ENCODE measurements around the gene SDR42E2. TPM values are rescaled to one million over a fixed set of nuclear protein-coding genes. Genes with fewer than 3 reads are reported as not detected.
A peak's percentile ranks its signal among the peaks of the same experiment; 100 is the strongest.
"Not testable (repeated sequence)": the region's sequence is repeated elsewhere in the genome, so short reads cannot be mapped to it uniquely, and the experiment has no call there.

The SDR42E2 gene
- total RNA-seq, 1 experiment from 2014 or later: not detected

DNA sequence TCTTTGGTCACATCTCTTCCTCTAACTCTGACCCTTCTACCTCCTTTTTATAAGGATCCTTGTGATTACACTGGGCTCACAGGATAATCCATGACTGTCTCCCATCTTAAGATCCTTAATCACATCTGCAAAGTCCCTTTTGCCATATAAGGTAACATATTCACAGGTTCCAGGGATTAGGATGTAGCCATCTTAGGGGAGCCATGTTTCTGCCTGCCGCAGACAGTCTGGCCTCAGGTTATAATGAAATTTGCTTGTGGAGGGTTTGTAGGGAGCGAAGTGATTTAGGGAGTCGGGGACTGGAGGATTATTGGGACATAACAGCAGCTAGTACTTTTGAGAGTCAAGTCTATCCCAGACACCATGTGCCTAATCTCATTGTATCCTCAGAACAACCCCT, 51.5 kb downstream of the SDR42E2 start:
- DNase-seq (ENCODE audit: low spot score): no peak

DNA sequence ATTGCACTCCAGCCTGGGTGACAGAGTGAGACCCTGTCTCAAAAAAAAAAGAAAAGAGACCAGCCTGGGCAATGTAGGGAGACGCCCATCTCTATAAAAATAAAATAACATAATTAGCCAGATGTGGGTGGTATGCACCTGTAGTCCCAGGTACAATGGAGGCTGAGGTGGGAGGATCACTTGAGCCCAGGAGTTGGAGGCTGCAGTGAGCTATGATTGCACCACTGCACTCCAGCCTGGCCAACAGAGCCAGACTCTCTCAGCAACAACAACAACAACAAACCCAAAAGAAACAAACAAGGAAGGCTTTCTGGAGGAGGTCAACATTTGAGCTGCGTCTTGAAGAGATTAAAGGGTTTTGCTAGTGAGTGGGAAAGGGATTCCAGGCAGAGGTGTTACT, 52.1 kb downstream of the SDR42E2 start:
- DNase-seq (ENCODE audit: low spot score): no peak

DNA sequence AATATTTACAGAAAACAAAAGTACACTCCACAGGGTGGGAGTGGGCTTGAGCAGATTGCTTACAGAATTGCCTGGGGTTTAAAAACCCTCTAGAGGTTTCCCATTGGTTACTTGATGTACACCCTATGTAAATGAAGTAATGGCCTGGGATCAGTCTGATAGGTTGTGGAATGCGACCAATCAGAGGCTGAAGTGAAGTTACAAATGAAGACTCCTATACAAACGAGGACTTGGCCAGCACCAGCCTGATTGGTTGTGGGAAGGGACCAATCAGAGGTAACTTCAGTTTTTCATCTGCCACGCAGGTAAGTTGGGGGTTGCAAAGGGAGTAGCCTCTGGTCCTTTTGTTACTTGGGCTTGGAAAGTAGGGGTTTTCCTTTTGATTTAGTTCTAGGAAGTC, 52.6 kb downstream of the SDR42E2 start:
- no peak for DNase-seq (ENCODE audit: low spot score)

DNA sequence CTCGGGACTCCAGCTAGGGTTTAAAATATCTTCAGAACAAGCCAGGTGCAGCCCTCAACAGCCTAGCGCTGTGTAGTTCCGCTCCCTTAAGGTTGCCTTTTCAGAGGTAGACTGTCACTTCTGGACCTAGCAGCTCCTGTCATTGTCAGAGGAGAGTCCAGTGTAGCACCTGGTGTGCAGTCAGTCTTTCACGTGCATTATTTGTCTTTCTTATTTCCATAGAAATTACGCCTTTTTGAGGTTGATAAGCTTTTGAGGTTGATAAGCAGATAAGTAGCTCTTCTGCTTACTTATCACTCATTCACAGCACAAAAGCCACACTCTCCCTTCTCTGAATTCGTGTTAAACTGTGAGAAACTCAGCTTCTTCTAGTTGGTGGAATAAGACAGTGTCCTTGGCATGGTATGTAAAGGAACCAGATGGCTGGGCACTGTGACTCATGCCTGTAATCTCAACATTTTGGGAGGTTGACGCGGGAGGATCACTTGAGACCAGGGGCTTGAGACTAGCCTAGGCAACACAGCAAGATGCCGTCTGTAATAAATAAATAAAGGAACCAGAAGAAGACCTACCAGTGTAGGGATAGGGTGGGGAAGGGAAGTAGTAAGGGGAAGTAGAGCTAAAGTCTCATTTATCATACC, 54.0 kb downstream of the SDR42E2 start:
- DNase-seq (ENCODE audit: low spot score): no peak

DNA sequence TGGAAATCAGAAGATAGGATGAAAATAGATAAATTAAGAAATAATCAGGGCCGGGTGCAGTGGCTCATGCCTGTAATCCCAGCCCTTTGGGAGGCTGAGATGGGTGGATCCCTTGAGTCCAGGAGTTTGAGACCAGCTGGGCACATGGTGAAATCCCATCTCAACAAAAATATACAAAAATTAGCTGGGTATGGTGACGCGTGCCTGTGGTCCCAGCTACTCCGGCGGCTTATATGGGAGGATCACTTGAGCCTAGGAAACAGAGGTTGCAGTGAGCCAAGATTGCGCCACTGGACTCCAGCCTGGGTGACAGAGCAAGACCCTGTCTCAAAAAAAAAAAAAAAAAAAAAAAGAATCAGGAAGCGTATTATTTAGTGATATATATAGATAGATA, 54.5 kb downstream of the SDR42E2 start:
- not testable (repeated sequence) for DNase-seq (ENCODE audit: low spot score)

DNA sequence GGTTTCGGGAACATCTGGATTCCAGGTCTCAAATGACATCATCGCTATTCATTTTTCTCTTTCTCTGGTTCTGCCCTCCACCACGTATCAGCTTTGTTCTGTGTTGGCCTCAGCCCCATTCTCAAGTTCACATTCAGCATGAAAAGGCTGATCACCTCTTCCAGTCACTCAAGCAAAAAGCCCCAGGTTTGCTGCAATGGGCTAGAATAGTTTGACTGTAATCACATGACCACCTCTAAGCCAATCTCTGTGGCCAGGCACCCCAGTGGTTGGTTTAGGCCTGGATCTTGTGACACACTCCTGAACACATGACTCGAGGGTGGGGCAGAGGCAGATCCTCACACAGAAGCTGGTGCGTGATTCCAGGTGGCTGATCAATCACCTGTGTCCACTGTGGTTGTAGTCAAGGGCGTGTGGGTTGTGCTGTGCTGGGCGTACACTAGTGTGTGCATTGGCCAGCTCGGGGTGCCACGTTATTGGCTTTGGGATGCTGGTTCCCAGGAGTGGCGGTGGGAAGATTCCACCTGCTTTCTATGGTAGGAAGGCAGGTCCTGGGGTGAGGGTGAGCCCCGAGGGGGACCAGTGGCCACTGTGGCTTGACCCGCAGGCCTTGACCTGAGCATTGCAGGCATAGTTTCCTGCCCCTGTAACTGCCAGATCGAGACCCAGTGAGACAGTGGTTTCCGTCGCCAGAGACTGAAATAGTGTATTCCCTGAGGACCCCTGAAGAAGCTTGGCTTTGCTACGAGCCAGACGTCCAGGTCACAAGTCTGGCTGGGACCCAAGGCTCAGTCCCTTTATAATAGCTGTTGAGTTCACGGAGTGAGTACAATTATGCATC, 55.8 kb downstream of the SDR42E2 start:
- no peak for DNase-seq (ENCODE audit: low spot score)

DNA sequence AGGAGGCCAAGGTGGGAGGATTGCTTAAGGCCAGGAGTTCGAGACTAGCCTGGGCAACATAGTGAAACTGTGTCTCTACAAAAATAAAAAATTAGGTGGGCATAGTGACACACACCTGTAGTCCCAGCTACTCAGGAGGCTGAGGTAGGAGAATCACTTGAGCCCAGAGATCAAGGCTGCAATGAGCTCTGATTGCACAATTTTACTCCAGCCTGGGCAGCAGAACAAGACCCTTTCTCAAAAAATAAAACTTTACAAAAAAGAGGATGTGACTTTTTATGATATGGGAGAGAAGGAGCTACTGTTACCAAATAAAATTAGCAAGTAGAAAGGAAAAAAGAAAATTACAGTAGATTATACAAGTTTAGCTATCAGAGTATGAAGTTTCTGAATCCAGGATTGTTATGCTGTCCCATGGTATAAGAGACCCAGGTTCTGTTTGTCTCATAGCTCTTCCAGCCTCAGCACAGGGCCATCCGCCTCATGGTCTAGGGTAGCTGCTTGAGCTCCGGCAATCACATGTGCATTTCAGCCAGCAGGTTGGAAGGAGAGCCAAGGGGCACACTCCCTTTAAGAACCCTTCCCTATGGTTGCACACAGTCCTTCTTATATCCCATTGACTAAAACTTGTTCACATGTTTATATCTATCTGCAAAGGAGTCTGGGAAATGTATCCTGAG, 57.2 kb downstream of the SDR42E2 start:
- no peak for DNase-seq (ENCODE audit: low spot score)

DNA sequence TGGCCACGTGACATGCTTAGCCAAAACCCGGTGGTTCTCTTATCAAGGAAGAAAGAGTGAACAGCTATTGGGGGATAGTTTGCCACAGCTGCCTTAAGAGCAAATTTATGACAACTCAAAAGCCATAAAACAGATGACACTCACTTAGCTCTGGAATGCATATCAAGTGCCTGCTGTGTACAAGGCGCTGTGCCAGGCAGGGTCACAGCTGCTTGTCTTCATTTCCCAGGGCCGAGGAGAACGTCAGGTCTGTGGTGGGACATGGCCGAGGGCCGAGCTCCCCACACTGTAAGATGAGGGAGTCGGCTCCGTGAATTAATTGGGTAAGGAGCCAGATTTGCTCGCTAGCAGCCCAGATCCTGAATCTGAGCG, 57.7 kb downstream of the SDR42E2 start:
- peak; percentile 55 for DNase-seq (ENCODE audit: low spot score)

DNA sequence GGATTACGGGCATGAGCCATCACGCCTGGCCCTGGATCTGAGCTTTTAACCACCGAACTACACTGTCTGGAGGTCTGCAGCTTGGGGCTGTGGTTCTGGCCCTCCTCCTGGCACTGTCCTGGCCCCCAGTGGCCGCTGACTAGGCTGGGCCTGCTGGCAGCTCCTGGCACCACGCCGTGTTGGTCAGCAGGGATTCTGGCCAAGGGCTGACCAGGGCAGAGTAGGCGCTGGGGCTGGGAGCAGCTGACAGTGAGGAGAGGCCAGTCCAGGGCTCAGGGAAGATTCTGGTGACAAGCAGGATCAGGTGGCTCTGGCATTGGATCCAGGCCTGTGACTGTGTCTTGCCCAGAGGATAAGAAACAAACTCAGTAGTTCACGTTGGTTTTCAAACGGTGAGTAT, 58.4 kb downstream of the SDR42E2 start:
- DNase-seq (ENCODE audit: low spot score): peak; percentile 55

DNA sequence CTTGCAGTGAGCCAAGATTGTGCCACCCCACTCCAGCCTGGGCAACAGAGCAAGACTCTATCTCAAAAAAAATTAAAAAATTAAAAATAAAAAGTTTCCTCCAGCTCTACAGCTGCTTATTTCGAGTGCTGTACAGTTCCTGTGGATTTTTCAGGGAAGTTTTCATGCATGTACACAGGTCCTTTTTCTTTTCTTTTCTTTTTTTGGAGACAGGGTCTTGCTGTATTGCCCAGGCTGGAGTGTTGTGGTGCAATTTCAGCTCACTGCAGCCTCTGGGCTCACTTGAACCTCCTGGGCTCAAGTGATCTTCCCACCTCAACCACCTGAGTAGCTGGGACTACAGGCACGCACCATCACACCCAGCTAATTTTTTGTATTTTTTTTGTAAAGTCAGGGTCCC, 59.7 kb downstream of the SDR42E2 start:
- DNase-seq (ENCODE audit: low spot score): no peak

DNA sequence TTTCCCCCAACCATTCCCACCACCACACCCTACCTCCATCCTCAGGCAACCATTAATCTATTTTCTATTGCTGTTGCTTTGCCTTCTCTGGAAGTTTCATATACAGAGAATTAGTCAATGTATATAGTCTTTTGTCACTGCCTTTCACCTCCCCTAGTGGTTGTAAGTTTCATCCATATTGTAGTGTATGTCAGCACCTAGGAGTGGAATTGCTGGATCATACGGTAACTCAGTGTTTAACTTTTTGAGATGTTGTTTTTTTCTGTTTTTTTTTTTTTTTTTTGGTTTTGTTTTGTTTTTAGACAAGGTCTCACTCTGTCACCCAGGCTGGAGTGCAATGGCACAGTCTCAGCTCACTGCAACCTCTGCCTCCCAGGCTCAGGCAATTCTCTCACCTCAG, 60.7 kb downstream of the SDR42E2 start:
- no peak for DNase-seq (ENCODE audit: low spot score)

DNA sequence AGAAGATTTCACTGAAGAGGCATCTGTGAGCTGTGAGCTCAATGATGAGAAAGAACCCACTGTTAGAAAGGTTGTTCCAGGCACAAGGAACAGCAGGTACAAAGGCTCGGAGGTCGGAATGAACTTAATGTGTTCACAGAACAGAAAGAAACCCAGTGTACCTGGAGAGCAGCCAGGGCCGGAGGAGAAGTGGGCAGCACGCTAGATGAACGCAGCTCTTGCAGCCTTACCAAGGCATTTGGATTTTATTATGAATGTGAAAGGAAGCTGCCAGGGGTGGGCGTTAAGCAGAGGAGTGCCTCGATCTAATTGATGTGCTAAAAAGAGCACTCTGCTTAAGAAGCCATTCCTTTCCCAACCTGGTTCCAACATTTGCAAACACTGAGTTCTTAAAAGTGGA, 62.8 kb downstream of the SDR42E2 start:
- DNase-seq (ENCODE audit: low spot score): no peak

DNA sequence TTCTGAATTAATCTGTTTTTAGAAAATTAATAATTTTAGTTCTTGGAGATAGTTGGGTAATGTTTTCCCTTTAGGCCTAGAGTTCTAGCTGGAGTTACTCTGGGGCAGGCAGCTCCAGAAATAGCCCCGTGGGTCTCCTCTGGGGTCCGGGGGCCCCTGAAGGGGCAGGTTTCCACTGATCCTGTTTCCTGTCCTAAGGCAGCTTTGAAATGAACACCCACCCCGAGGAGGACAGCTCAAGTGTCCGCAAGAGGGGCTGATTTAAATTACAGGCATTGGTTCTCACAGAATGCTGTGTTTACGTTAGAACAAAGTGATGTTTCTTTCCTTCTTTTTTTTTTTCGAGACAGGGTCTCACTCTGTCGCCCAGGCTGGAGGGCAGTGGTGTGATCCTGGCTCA, 67.6 kb downstream of the SDR42E2 start:
- no peak for DNase-seq (ENCODE audit: low spot score)

DNA sequence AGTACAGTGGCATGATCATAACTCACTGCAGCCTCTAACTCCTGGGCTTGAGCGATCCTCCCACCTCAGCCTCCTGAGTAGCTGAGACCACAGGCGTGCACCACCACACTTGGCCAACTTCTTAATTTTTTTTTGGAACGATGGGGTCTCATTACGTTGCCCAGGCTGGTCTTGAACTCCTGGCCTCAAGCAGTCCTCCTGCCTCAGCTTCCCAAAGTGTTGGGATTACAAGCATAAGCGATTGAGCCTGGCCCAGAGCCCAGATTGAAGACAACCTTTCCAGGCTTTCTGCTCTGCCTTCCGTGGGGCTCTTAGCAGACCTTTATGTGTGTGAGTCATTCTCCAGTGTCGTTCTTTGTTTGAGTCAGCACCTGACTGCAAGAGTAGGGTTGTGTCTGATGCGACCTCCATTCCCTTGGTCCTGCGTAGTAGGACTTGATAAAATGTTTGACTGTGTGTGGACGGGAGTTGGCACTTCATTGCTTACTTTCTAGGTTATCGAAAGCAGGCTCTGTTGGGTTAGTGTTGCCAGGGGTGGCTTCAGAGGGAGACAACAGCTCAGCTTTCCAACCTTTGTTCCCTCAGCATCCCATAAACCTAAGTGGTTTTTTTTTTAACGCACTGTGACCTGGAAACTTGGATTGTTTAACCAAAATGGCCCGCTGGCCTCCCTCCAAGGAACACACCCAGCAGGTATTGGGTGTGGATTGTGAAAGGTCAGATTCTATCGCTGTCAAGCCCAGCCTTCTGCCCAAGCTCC, 70.2 kb downstream of the SDR42E2 start:
- DNase-seq (ENCODE audit: low spot score): peak; percentile 67

DNA sequence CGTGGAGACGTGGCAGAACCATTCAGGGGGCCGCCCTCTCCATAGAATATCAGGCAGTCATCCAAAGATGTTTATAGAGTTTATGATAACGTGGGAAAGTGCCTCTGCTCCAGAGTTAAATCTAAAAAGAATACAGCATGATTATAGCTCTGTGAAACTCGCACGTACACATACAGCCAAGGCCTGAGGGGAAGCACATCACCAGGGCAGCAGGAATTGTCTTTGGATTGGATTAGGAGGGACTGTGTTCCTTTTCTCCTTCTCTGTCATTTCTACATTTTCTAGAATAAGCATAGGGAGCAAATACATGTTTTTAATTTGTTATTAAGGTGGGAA, 70.7 kb downstream of the SDR42E2 start:
- no peak for DNase-seq (ENCODE audit: low spot score)

DNA sequence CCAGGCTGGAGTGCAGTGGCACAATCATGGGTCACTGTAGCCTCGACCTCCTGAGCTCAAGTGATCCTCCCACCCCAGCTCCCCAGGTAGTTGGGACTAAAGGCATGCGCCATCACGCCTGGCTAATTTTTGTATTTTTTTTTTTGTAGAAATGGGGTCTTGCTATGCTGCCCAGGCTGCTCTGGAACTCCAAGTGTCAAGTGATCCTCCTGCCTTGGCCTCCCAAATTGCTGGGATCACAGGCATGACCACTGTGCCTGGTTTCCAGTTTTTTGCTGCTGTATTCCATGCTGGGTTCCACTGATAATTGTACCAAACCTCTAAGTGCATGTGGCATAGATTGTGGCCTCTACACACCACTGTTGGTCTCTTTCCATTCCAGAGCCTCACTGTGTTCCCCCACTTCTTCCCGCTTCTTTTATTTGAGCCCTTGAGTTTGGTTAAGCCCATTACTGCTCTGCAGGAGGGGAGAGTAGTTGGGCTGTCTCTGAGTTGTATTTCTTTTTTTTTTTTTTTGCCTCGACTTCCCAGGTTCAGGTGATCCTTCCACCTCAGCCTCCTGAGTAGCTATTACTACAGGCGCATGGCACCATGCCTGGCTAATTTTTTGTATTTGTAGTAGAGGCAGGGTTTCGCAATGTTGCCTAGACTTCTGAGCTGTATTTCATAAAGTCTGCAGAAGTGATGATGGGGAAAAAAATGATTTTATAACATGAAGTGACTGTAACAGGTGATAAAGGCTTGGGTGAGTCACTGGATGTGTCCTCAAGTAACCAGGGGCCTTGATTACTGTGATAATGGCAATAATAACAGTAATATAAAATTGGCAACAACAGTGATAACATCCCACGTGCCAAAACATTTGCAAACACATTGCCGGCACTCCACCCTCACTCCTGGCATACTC, 73.8 kb downstream of the SDR42E2 start:
- no peak for DNase-seq (ENCODE audit: low spot score)

DNA sequence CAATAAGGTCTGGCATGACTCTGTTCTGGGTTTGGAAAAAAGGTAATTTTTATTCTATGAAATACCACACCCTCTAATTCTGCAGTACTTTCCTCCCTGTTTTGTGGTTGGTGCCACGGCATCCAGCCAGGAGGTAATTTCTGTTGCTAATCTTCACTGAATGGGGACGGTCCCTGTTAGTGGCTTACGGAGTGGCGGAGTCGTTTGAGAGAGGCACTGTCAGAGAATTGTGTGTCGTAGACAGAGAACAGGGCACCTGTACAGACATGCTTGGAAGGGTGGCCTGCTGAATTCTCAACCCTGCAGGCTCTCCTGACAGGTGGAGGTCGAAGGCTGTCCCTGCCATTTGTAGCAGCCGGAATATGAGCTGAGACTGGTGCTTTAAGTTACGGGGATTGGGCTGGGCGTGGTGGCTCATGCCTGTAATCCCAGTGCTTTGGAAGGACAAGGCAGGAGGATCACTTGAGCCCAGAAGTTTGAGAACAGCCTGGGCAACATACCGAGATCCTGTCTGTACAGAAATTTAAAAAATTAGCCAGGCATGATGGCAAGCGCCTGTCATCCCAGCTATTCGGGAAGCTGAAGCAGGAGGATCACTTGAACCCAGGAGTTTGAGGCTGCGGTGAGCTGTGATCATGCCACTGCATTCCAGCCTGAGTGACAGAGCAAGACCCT, 77.0 kb downstream of the SDR42E2 start:
- no peak for DNase-seq (ENCODE audit: low spot score)

DNA sequence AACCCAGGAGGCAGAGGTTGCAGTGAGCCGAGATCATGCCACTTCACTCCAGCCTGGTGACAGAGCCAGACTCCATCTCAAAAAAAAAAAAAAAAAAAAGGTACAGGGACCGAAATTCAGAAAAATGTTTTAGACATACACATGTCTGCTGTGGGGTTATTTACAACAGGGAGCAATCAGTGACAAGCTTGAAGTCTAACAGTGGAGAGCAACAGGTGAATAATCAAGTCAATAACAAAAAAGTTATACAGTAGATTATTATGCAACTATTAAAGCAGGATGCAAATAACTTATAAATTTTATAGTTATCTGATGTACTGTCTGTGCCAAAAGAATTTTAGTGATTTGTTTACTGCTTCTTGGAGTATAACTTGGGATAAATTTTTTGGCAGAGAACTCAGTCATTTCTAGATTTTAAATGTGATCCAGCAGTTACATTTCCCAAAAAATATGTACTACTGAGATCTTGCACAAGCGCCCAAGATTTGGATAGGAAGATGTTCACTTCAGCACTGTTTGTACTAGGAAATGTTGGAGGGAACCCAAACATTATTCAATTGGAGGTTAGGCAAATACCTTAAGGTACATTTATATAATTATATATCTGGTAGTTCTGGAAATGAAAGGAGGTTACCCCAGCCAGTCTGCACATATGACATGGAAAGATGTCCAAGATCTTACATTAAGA, 77.9 kb downstream of the SDR42E2 start:
- no peak for DNase-seq (ENCODE audit: low spot score)

Measured in A172 (cell line).